ENCODE measurements around the gene CPNE2. TPM values are rescaled to one million over a fixed set of nuclear protein-coding genes. Genes with fewer than 3 reads are reported as not detected.

CPNE2 gene
- total and polyA plus RNA-seq, 2 of the 8 experiments (the other 6 are each of a cell fraction or from before 2014, with no cell fraction given): 10.6 to 39.5 TPM

- no peak overlapping the region for H2AFZ ChIP-seq (ENCODE audit: low read length)
- peaks cover 0 to 8% of the 10 kb centered on the region in 2 experiments; a peak in 2 of 4 replicates for H3K79me2 ChIP-seq (ENCODE audit: control insufficient read depth in 1 of 2, insufficient read depth in 2 of 2, low read length in 2 of 2)
- no peak overlapping the region for H3K9ac ChIP-seq (replicated peaks in 1 of 4; ENCODE audit: extremely low read depth in 1 of 4, low read depth in 3 of 4, low read length in 3 of 4)
- no peak overlapping the region for H3K18ac ChIP-seq (ENCODE audit: extremely low read depth, low read length)
- no peak overlapping the region for H2AK5ac ChIP-seq (ENCODE audit: low read depth, low read length)
- H3K9me3 ChIP-seq (ENCODE audit: insufficient read depth in 2 of 2, low read depth in 1 of 2, low read length in 1 of 2): no peaks in the 10 kb centered on the region
- H3K4ac ChIP-seq (replicated peaks; ENCODE audit: insufficient read length, low read depth, low read length): no peak overlapping the region
- H3K27me3 ChIP-seq (replicated peaks in 1 of 4; ENCODE audit: control insufficient read depth in 3 of 4, extremely low read depth in 1 of 4, insufficient read depth in 3 of 4, low read length in 3 of 4): no peaks in the 10 kb centered on the region
- no peak overlapping the region for H2BK5ac ChIP-seq (ENCODE audit: low read depth, low read length)
- H3K14ac ChIP-seq (ENCODE audit: insufficient read length): no peak overlapping the region
- no peak overlapping the region for H2BK20ac ChIP-seq (ENCODE audit: low read length)
- H3K4me3 ChIP-seq (ENCODE audit: extremely low read depth in 1 of 4, insufficient read depth in 2 of 4, low read depth in 3 of 4, low read length in 4 of 4): no peak overlapping the region
- no peak overlapping the region for H4K8ac ChIP-seq (ENCODE audit: extremely low read depth, insufficient read depth, low read length)
- H3K23me2 ChIP-seq (ENCODE audit: low read depth, low read length): no peaks in the 10 kb centered on the region; the same call in 1 of the 2 replicates
- no peak overlapping the region for H3K27ac ChIP-seq (ENCODE audit: low read depth, low read length)
- H4K20me1 ChIP-seq (replicated peaks in 1 of 2; ENCODE audit: control insufficient read depth in 1 of 2, insufficient read depth in 2 of 2, low read length in 2 of 2): no peaks in the 10 kb centered on the region
- peaks cover 0 to 39% (median 35%) of the 10 kb centered on the region in 4 experiments for H3K36me3 ChIP-seq (ENCODE audit: control insufficient read depth in 2 of 4, insufficient read depth in 4 of 4, low read length in 3 of 4)
- H3K79me1 ChIP-seq (ENCODE audit: low read depth, low read length): no peaks in the 10 kb centered on the region
- no peak overlapping the region for H3K4me2 ChIP-seq (ENCODE audit: insufficient read depth in 1 of 2, low read depth in 2 of 2, low read length in 2 of 2)
- ChIA-PET CTCF (ENCODE audit: partially characterized antibody) (interaction anchor here (0.9 kb wide), 1 partner anchor 24 kb away, joined by 3 read pairs; no protein-coding TSS in a partner anchor), POLR2A (ENCODE audit: partially characterized antibody) (interaction anchor here (0.6 to 1.7 kb wide), 4 partner anchors 9 to 220 kb away, joined by 3 to 5 read pairs (median 4); no protein-coding TSS in a partner anchor)
- H2BK15ac ChIP-seq (ENCODE audit: low read length): no peak overlapping the region
- no peak overlapping the region for H2BK120ac ChIP-seq (replicated peaks; ENCODE audit: low read depth, low read length)
- H3K56ac ChIP-seq (replicated peaks; ENCODE audit: insufficient read length, low read depth, low read length): no peak overlapping the region
- no peak for DNase-seq (ENCODE audit: low read depth in 1 of 2, low spot score in 2 of 2)
- 72% methylated on average over 5 of the region's 5 CpGs; no CpG with 5 or more reads in 1 of the 2 experiments for WGBS, 2 experiments (ENCODE audit: extremely low coverage in 1 of 2, insufficient coverage in 1 of 2, insufficient read length in 1 of 2, insufficient replicate concordance in 2 of 2, low coverage in 1 of 2, low lambda C conversion rate in 2 of 2, missing lambda C conversion rate in 1 of 2)
- no peak overlapping the region for H4K91ac ChIP-seq (replicated peaks; ENCODE audit: insufficient read length, low read length)
- no peaks in the 10 kb centered on the region for H3K4me1 ChIP-seq (replicated peaks in 1 of 4; ENCODE audit: control insufficient read depth in 3 of 4, insufficient read depth in 4 of 4, low read length in 3 of 4)
- H3K23ac ChIP-seq (ENCODE audit: insufficient read length): no peak overlapping the region
- no peak overlapping the region for H2BK12ac ChIP-seq (ENCODE audit: low read depth, low read length)
- no peak for FAIRE-seq
- H4K5ac ChIP-seq (ENCODE audit: insufficient read length, low read depth, low read length): no peak overlapping the region
- no peak for TF ChIP-seq MAFK (IDR thresholded peaks at IDR 0.05; ENCODE audit: low read depth, low read length)
- no peak for TF ChIP-seq NANOG (IDR thresholded peaks at IDR 0.05; ENCODE audit: insufficient read depth, low read depth, low read length, poor library complexity, severe bottlenecking)
- no peak for TF ChIP-seq ASH2L (IDR thresholded peaks at IDR 0.05; ENCODE audit: low read length)
- TF ChIP-seq SUZ12 (IDR thresholded peaks at IDR 0.05; ENCODE audit: low read length): no peak
- TF ChIP-seq JUN (IDR thresholded peaks at IDR 0.05; ENCODE audit: low read depth, low read length): no peak
- TF ChIP-seq TCF12 (IDR thresholded peaks at IDR 0.05; ENCODE audit: low read depth, low read length): no peak
- no peak for TF ChIP-seq USF2 (IDR thresholded peaks at IDR 0.05; ENCODE audit: low read length)
- no peak for TF ChIP-seq SIX5 (IDR thresholded peaks at IDR 0.05; ENCODE audit: low read depth, low read length)
- no peak for TF ChIP-seq KDM5A (IDR thresholded peaks at IDR 0.05; ENCODE audit: low read length)
- TF ChIP-seq CREB1 (IDR thresholded peaks at IDR 0.05): no peak
- TF ChIP-seq SRF (IDR thresholded peaks at IDR 0.05; ENCODE audit: low read depth, low read length): no peak
- no peak for TF ChIP-seq GABPA (IDR thresholded peaks at IDR 0.05; ENCODE audit: borderline replicate concordance, insufficient read depth, low read length)
- TF ChIP-seq YY1 (IDR thresholded peaks at IDR 0.05; ENCODE audit: low read depth, low read length): no peak
Observed at GRCh38 chr16:57172721-57173290, 80.4 kb downstream of the CPNE2 start.
